ENCODE data around the gene XPO5.

GRCh38 chr6:43625393-43625992, 49.7 kb upstream of the XPO5 start:
- TF ChIP-seq MXI1 (IDR thresholded peaks at IDR 0.05; ENCODE audit: low read depth, low read length) (no peak), NRF1 (IDR thresholded peaks at IDR 0.05; ENCODE audit: low read depth, low read length) (no peak)
